B cell (primary cell): ENCODE results near the gene FAM107B. TPM values are rescaled to one million over a fixed set of nuclear protein-coding genes. Genes with fewer than 3 reads are reported as not detected.

Experiments
- ATAC-seq: fragments of 200-7000 bp; cut with Tn5 transposase; one replicate; pipeline ENCODE4 v1.10.0; 2021; ENCODE audit warnings: low read depth, mild to moderate bottlenecking, moderate number of reproducible peaks, moderate library complexity
- CTCF ChIA-PET: fragments of 350-600 bp; sonication (Branson Sonifier 250); formaldehyde crosslinking; loops from one replicate; lab custom pipeline; 2021; ENCODE audit warnings: antibody characterized with exemption, inconsistent platforms; lab: Charles Lee
- POLR2A ChIA-PET: fragments of 350-600 bp; sonication (Branson Sonifier 250); formaldehyde crosslinking; loops from one replicate; lab custom pipeline; 2021; ENCODE audit warnings: antibody characterized with exemption; lab: Charles Lee
- DNase-seq: peaks from one replicate; pipeline ENCODE4 v3.0.0; 2013
- H2AFZ ChIP-seq: 2 replicates; pipeline ENCODE4 v1.6.1; 2012; ENCODE audit warnings: mild to moderate bottlenecking, low read depth, low read length; ENCODE audit not compliant: insufficient read depth, poor library complexity, severe bottlenecking
- H3K27ac ChIP-seq, 2 donors: 1 replicate in 1 of 2; 2 replicates in 1 of 2; pipeline ENCODE4 v1.5.1; 2012 to 2013; ENCODE audit warnings: low read length in 2 of 2, mild to moderate bottlenecking in 2 of 2, moderate library complexity in 1 of 2
- H3K27me3 ChIP-seq, 4 experiments: fragments of 200-600 bp in 1 of 4; sonication (generic) in 1 of 4; replicated peaks in 1 of 4; 1 replicate in 2 of 4; 2 replicates in 2 of 4; pipeline versions ENCODE4 v1.6.1 to v1.7.0; 2013 to 2016; ENCODE audit warnings: low read length in 3 of 4, mild to moderate bottlenecking in 2 of 4, mixed read lengths in 1 of 4, moderate library complexity in 1 of 4; ENCODE audit not compliant: insufficient read depth in 4 of 4, control insufficient read depth in 3 of 4; ENCODE audit errors: control extremely low read depth in 1 of 4
- H3K36me3 ChIP-seq, 2 experiments: replicated peaks in 1 of 2; 1 replicate in 1 of 2; 2 replicates in 1 of 2; pipeline versions ENCODE4 v1.6.1 to v1.7.1; 2013; ENCODE audit warnings: low read length in 1 of 2; ENCODE audit not compliant: insufficient read depth in 2 of 2, control insufficient read depth in 1 of 2; ENCODE audit errors: control extremely low read depth in 1 of 2, extremely low read depth in 1 of 2
- H3K4me1 ChIP-seq, 2 donors: fragments of 200-600 bp in 1 of 2; sonication (generic) in 1 of 2; 1 replicate in 1 of 2; 2 replicates in 1 of 2; pipeline versions ENCODE4 v1.5.1 to v1.6.1; 2013 to 2017; ENCODE audit warnings: low read length in 2 of 2; ENCODE audit not compliant: control insufficient read depth in 2 of 2, insufficient read depth in 2 of 2
- H3K4me2 ChIP-seq: replicated peaks from 2 replicates; pipeline ENCODE3; 2012; ENCODE audit warnings: mild to moderate bottlenecking, low read depth, low read length; ENCODE audit not compliant: poor library complexity, severe bottlenecking
- H3K4me3 ChIP-seq, 5 experiments: fragments of 200-600 bp in 1 of 5; sonication (generic) in 1 of 5; 1 replicate in 3 of 5; 2 replicates in 2 of 5; pipeline versions ENCODE4 v1.5.1 to v1.7.0; 2011 to 2016; ENCODE audit warnings: low read length in 4 of 5, mild to moderate bottlenecking in 4 of 5, low read depth in 2 of 5, control low read depth in 1 of 5, moderate library complexity in 1 of 5; ENCODE audit not compliant: insufficient read depth in 1 of 5; ENCODE audit errors: control extremely low read depth in 1 of 5, extremely low read depth in 1 of 5
- H3K79me2 ChIP-seq: fragments of 200-600 bp; sonication (generic); one replicate; pipeline ENCODE4 v1.6.0; 2016; ENCODE audit warnings: low read length; ENCODE audit not compliant: control insufficient read depth, insufficient read depth
- H3K9ac ChIP-seq: fragments of 200-600 bp; sonication (generic); 2 replicates; pipeline ENCODE4 v1.6.1; 2017; ENCODE audit warnings: mild to moderate bottlenecking, low read length, moderate library complexity
- H3K9me3 ChIP-seq, 3 donors: one replicate each; pipeline versions ENCODE4 v1.6.1 to v1.7.1; 2013; ENCODE audit warnings: low read length in 2 of 3; ENCODE audit not compliant: control insufficient read depth in 2 of 3, insufficient read depth in 1 of 3; ENCODE audit errors: control extremely low read depth in 1 of 3
- H4K20me1 ChIP-seq: 2 replicates; pipeline ENCODE4 v1.6.0; 2012; ENCODE audit warnings: mild to moderate bottlenecking, low read length; ENCODE audit not compliant: insufficient read depth, control insufficient read depth, poor library complexity, severe bottlenecking
- H3K27ac Mint-ChIP-seq: one replicate; pipeline ENCODE4 v1.8.0; 2021; ENCODE audit warnings: mixed read lengths
- H3K27me3 Mint-ChIP-seq: one replicate; pipeline ENCODE4 v1.8.0; 2021; ENCODE audit warnings: mixed read lengths
- H3K4me1 Mint-ChIP-seq: one replicate; pipeline ENCODE4 v1.8.0; 2021; ENCODE audit warnings: mixed read lengths
- H3K4me3 Mint-ChIP-seq: one replicate; pipeline ENCODE4 v1.8.0; 2021; ENCODE audit warnings: mixed read lengths
- H3K9me3 Mint-ChIP-seq: one replicate; pipeline ENCODE4 v1.8.0; 2022; ENCODE audit warnings: mixed read lengths; ENCODE audit not compliant: insufficient read depth
- EZH2 ChIP-seq: IDR thresholded peaks from 2 replicates; pipeline ENCODE4 v1.6.1; 2012; ENCODE audit warnings: borderline replicate concordance, low read depth, mild to moderate bottlenecking, moderate library complexity, low read length; ENCODE audit not compliant: insufficient read depth, poor library complexity, severe bottlenecking
- WGBS: methylation state at CpG from one replicate; pipeline ENCODE4 v1.1.5; 2013; ENCODE audit warnings: missing lambda C conversion rate; ENCODE audit not compliant: insufficient coverage; 5-methylcytosine and 5-hydroxymethylcytosine counted together
- intact Hi-C: fragments of 100-400 bp; cut with micrococcal nuclease; formaldehyde crosslinking; loops from one replicate; pipeline ENCODE4 v1.10.0; 2022
- polyA plus RNA-seq: library from polyadenylated mRNA; depleted of rRNA; stranded (reverse); fragments of >200 nt; gene quantifications from 2 replicates; pipeline ENCODE4 v1.2.3, GENCODE V29; 2012
- total RNA-seq, 2 donors: library from RNA; stranded (reverse); fragments of 120-200 nt in 1 of 2; gene quantifications; 1 replicate in 1 of 2; 2 replicates in 1 of 2; pipeline versions ENCODE4 v1.2.3 to v1.2.4, GENCODE V29; 2013 to 2022
- TF ChIP-seq, protein P1 (sequence below): fragments of 200-600 bp; IDR thresholded peaks from one replicate; pipeline ENCODE4 v1.8.0; 2022; ENCODE audit warnings: antibody characterized with exemption, mild to moderate bottlenecking

FAM107B gene
- total and polyA plus RNA-seq, 2 donors (not counting 1 experiment from before 2014, with no cell fraction given): 31.9 to 318 TPM

DNA sequence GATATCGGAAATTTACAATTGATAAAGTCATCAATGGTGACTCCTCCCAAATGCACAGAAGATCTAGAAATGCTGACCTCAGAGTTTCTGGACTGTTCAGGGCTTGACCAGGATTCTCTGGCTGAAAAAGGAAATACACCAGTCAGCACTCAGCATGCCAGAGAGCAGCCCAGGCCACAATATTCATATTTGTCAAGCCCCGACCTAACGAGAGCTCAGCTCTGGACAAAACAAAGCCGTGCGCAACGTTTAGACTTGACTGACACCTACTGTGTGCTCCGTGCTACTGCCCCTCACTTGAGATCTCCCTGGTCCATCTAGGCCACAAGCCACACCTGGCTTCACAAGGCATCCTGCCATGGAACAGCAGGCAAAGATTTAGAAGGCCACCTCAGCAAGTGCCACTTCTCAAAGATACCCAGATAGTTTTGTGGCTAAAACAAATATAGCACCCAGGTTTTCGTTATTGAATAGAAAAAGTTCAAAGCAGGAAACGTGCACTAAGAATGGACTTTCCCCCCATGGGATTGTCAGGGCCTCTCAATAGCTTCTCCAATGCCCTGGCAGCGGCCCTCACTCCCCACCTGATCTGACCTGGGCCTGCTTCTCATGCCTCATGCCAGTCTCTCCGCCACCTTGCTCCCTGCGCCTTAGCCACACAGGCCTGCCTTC, 218.3 kb downstream of the FAM107B start:
- POLR2A ChIA-PET: interaction anchor here (0.5 to 0.9 kb wide), 2 partner anchors 278 to 281 kb away, joined by 3 read pairs; partner anchors contain the start of genes CDNF, HSPA14 and MSANTD7
- peaks cover 92% of the 10 kb centered on the region for H3K4me1 Mint-ChIP-seq
- peak overlapping the region; percentile 18 for H3K9ac ChIP-seq
- H3K36me3 ChIP-seq: peaks cover 0 to 3% of the 10 kb centered on the region in 2 experiments
- H3K79me2 ChIP-seq: peaks cover 100% of the 10 kb centered on the region
- ATAC-seq (peak; percentile 60), DNase-seq (peak; percentile 68)
- no peaks in the 10 kb centered on the region for H3K27me3 ChIP-seq
- H3K9me3 ChIP-seq: no peaks in the 10 kb centered on the region
- peak overlapping the region; percentile 92 for H3K27ac Mint-ChIP-seq
- H2AFZ ChIP-seq: no peak overlapping the region
- CTCF ChIA-PET: interaction anchor here (0.7 to 2.1 kb wide), 5 partner anchors 8 to 268 kb away, joined by 3 to 10 read pairs (median 4); no protein-coding TSS in a partner anchor
- peaks cover 67% of the 10 kb centered on the region for H4K20me1 ChIP-seq
- TF ChIP-seq EZH2: no peak
- TF ChIP-seq, protein P1, sequence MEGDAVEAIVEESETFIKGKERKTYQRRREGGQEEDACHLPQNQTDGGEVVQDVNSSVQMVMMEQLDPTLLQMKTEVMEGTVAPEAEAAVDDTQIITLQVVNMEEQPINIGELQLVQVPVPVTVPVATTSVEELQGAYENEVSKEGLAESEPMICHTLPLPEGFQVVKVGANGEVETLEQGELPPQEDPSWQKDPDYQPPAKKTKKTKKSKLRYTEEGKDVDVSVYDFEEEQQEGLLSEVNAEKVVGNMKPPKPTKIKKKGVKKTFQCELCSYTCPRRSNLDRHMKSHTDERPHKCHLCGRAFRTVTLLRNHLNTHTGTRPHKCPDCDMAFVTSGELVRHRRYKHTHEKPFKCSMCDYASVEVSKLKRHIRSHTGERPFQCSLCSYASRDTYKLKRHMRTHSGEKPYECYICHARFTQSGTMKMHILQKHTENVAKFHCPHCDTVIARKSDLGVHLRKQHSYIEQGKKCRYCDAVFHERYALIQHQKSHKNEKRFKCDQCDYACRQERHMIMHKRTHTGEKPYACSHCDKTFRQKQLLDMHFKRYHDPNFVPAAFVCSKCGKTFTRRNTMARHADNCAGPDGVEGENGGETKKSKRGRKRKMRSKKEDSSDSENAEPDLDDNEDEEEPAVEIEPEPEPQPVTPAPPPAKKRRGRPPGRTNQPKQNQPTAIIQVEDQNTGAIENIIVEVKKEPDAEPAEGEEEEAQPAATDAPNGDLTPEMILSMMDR: peak; percentile 43
- intact Hi-C loops: loop anchor here (1.0 to 2.0 kb wide), 3 partner anchors 8 to 46 kb away; no protein-coding TSS in a partner anchor
- peak overlapping the region in 1 of 5 experiments; percentile 5 for H3K4me3 ChIP-seq
- peak overlapping the region; percentile 79 for H3K4me3 Mint-ChIP-seq
- 50% methylated on average over 12 of the region's 12 CpGs for WGBS
- H3K9me3 Mint-ChIP-seq: no peaks in the 10 kb centered on the region
- H3K27me3 Mint-ChIP-seq: no peaks in the 10 kb centered on the region
- peak overlapping the region; percentile 58 for H3K4me2 ChIP-seq
- peaks cover 82 to 84% of the 10 kb centered on the region in 2 donors for H3K4me1 ChIP-seq
- H3K27ac ChIP-seq: peak overlapping the region; percentile 54 to 70

DNA sequence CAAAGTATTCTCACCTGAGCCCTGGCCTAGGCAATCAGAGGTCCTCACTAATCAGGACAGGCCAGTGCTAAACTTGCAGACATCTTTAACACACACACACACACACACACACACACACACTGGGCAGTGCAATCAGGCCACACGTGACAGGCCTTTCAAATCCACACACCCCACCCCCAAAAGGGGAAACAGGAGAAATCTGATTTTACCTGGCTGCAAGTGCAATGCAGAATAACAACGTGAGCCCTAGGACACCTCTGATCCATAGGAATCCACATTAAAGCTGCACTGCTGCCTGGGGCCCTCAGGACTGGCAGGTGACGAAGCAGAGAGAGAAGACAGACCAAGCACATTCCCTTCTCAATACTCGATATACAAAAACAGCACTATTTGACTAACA, 218.9 kb downstream of the FAM107B start:
- Mint-ChIP-seq H3K9me3 (no peaks in the 10 kb centered on the region), H3K4me3 (peak overlapping the region; percentile 79), H3K27me3 (no peaks in the 10 kb centered on the region), H3K4me1 (peaks cover 87% of the 10 kb centered on the region), H3K27ac (peak overlapping the region; percentile 92)
- intact Hi-C loops: loop anchor here (1.0 to 2.0 kb wide), 3 partner anchors 8 to 47 kb away; no protein-coding TSS in a partner anchor
- ATAC-seq (no peak), DNase-seq (peak; percentile 38)
- TF ChIP-seq EZH2: no peak
- TF ChIP-seq, protein P1: no peak
- Histone ChIP-seq H3K4me2 (peak overlapping the region; percentile 58), H3K9me3 (no peaks in the 10 kb centered on the region), H3K36me3 (peaks cover 0 to 3% of the 10 kb centered on the region in 2 experiments), H4K20me1 (peaks cover 62% of the 10 kb centered on the region), H3K27ac (peak overlapping the region; percentile 54 to 70), H3K4me1 (peaks cover 76 to 78% of the 10 kb centered on the region in 2 donors), H3K9ac (peak overlapping the region; percentile 18), H3K4me3 (no peak overlapping the region), H3K27me3 (no peaks in the 10 kb centered on the region), H3K79me2 (peaks cover 100% of the 10 kb centered on the region), H2AFZ (no peak overlapping the region)
- ChIA-PET POLR2A (interaction anchor here (0.9 kb wide), 1 partner anchor 282 kb away, joined by 3 read pairs; the partner anchor contains the start of genes CDNF, HSPA14 and MSANTD7), CTCF (interaction anchor here (0.9 to 2.1 kb wide), 4 partner anchors 8 to 19 kb away, joined by 3 to 10 read pairs (median 4); no protein-coding TSS in a partner anchor)
- WGBS: 88% methylated on average over 4 of the region's 4 CpGs
